ENCODE measurements around the gene NOP16.

DNA sequence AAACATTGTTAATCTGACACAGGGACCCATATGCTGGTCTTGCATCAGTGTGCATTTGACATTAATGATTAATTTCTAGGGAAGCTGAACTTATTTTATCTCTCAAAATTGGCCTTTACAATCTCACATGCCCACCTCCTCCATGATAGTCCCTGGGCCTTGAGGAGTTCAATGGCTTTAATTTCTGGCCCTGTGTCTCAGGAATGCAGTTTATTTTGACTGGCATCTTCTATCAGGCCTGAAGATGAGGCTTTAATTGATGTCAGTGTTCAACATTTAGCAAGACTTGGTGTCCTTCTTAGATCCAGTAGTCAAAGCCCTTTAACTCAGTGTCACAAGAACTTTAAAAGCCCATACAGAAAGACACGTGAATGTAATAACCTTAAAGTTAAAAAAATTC, 38.5 kb upstream of the NOP16 start:
- TF ChIP-seq POLR2A (IDR thresholded peaks at IDR 0.05; ENCODE audit: low read length): no peak
- no peak for TF ChIP-seq GATA1 (IDR thresholded peaks at IDR 0.05; ENCODE audit: low read depth, low read length)
